ENCODE measurements around the gene NPY5R.

- TF ChIP-seq GABPA (IDR thresholded peaks at IDR 0.05; ENCODE audit: low read depth): no peak
- TF ChIP-seq POLR2AphosphoS5 (IDR thresholded peaks at IDR 0.05; ENCODE audit: low read depth): no peak
Observed at GRCh38 chr4:163393471-163393870, 49.8 kb downstream of the NPY5R start.

Measured in HL-60 (cell line).